MM.1S (cell line): ENCODE data around the gene SYNDIG1.

ENCODE experiments used
- DNase-seq: peaks from one replicate; pipeline ENCODE4 v3.0.0-alpha.2; 2015
- H2AFZ ChIP-seq: fragments of 300-600 bp; sonication (generic); 2 replicates; pipeline ENCODE4 v1.6.0; 2016; ENCODE audit warnings: antibody characterized with exemption, low read length
- H3F3A ChIP-seq: fragments of 300-600 bp; sonication (generic); 2 replicates; pipeline ENCODE4 v1.6.1; 2016; ENCODE audit warnings: mild to moderate bottlenecking, antibody characterized with exemption, low read length, moderate library complexity, mixed read lengths; ENCODE audit not compliant: insufficient read depth
- H3K27ac ChIP-seq: fragments of 300-600 bp; sonication (generic); 2 replicates; pipeline ENCODE4 v1.5.1; 2016; ENCODE audit warnings: mild to moderate bottlenecking, low read length
- H3K27me3 ChIP-seq: fragments of 300-600 bp; sonication (generic); replicated peaks from 2 replicates; pipeline ENCODE4 v1.6.0; 2016; ENCODE audit warnings: low read length; ENCODE audit not compliant: insufficient read depth
- H3K36me3 ChIP-seq: fragments of 300-600 bp; sonication (generic); replicated peaks from 2 replicates; pipeline ENCODE4 v1.6.1; 2016; ENCODE audit warnings: mild to moderate bottlenecking, low read length, mixed read lengths; ENCODE audit not compliant: insufficient read depth
- H3K4me1 ChIP-seq: fragments of 300-600 bp; sonication (generic); 2 replicates; pipeline ENCODE4 v1.6.1; 2016; ENCODE audit warnings: low read length, mixed read lengths
- H3K4me2 ChIP-seq: fragments of 300-600 bp; sonication (generic); 2 replicates; pipeline ENCODE4 v1.6.0; 2016; ENCODE audit warnings: low read depth, low read length
- H3K4me3 ChIP-seq: fragments of 300-600 bp; sonication (generic); 2 replicates; pipeline ENCODE4 v1.5.1; 2016; ENCODE audit warnings: low read length, mixed read lengths
- H3K79me2 ChIP-seq: fragments of 300-600 bp; sonication (generic); 2 replicates; pipeline ENCODE4 v1.6.1; 2016; ENCODE audit warnings: mixed run types, low read length, mixed read lengths
- H3K9ac ChIP-seq: fragments of 300-600 bp; sonication (generic); 2 replicates; pipeline ENCODE4 v1.6.1; 2016; ENCODE audit warnings: low read length, mixed read lengths
- H3K9me2 ChIP-seq: fragments of 300-600 bp; sonication (generic); replicated peaks from 2 replicates; pipeline ENCODE4 v1.6.1; 2016; ENCODE audit warnings: mild to moderate bottlenecking, low read length, mixed read lengths; ENCODE audit not compliant: insufficient read depth
- H3K9me3 ChIP-seq: fragments of 300-600 bp; sonication (generic); replicated peaks from 2 replicates; pipeline ENCODE4 v1.6.1; 2016; ENCODE audit warnings: mild to moderate bottlenecking, low read length, mixed read lengths; ENCODE audit not compliant: insufficient read depth
- H4K20me1 ChIP-seq: fragments of 300-600 bp; sonication (generic); 2 replicates; pipeline ENCODE4 v1.6.1; 2016; ENCODE audit warnings: mild to moderate bottlenecking, low read length, moderate library complexity, mixed read lengths; ENCODE audit not compliant: insufficient read depth
- CTCF ChIP-seq: fragments of 300-600 bp; sonication (generic); IDR thresholded peaks from 2 replicates; pipeline ENCODE4 v1.5.1; 2016; ENCODE audit warnings: antibody characterized with exemption, low read length, mixed read lengths
- EZH2 ChIP-seq: fragments of 300-600 bp; sonication (generic); optimal IDR thresholded peaks from 2 replicates; pipeline ENCODE3; 2017; ENCODE audit warnings: low read depth, mild to moderate bottlenecking, antibody characterized with exemption, low read length, mixed read lengths
- EZH2phosphoT487 ChIP-seq: fragments of 300-600 bp; sonication (generic); IDR thresholded peaks from 2 replicates; pipeline ENCODE4 v1.6.1; 2018; ENCODE audit warnings: antibody characterized with exemption, low read length

Gene SYNDIG1

GRCh38 chr20:24662322-24662721, 192.9 kb downstream of the SYNDIG1 start:
- H3K27ac ChIP-seq, result no peak overlapping the region
- H3K4me2 ChIP-seq, result no peak overlapping the region
- no peaks in the 10 kb centered on the region for H3K4me1 ChIP-seq
- no peaks in the 10 kb centered on the region for H3K36me3 ChIP-seq
- TF ChIP-seq EZH2phosphoT487 (no peak), EZH2 (no peak), CTCF (no peak)
- H3K9me2 ChIP-seq, result no peaks in the 10 kb centered on the region
- H3K9ac ChIP-seq, result no peak overlapping the region
- H3F3A ChIP-seq, result no peaks in the 10 kb centered on the region
- H2AFZ ChIP-seq, result no peak overlapping the region
- no peaks in the 10 kb centered on the region for H3K27me3 ChIP-seq
- DNase-seq, result no peak
- H3K9me3 ChIP-seq, result no peaks in the 10 kb centered on the region
- H4K20me1 ChIP-seq, result no peaks in the 10 kb centered on the region
- H3K79me2 ChIP-seq, result no peaks in the 10 kb centered on the region
- no peak overlapping the region for H3K4me3 ChIP-seq

GRCh38 chr20:24662752-24663365, 193.4 kb downstream of the SYNDIG1 start:
- TF ChIP-seq EZH2phosphoT487 (no peak), CTCF (no peak), EZH2 (no peak)
- Histone ChIP-seq H3K79me2 (no peaks in the 10 kb centered on the region), H3K9ac (no peak overlapping the region), H3K4me2 (no peak overlapping the region), H3K27me3 (no peaks in the 10 kb centered on the region), H3K27ac (no peak overlapping the region), H3K4me3 (no peak overlapping the region), H3K4me1 (no peaks in the 10 kb centered on the region), H3K36me3 (no peaks in the 10 kb centered on the region), H3K9me3 (no peaks in the 10 kb centered on the region), H3F3A (no peaks in the 10 kb centered on the region), H4K20me1 (no peaks in the 10 kb centered on the region), H2AFZ (no peak overlapping the region), H3K9me2 (no peaks in the 10 kb centered on the region)
- DNase-seq, result no peak

GRCh38 chr20:24663496-24663895, 194.1 kb downstream of the SYNDIG1 start:
- DNase-seq, result no peak
- Histone ChIP-seq H3K4me1 (no peaks in the 10 kb centered on the region), H3F3A (no peaks in the 10 kb centered on the region), H3K36me3 (no peaks in the 10 kb centered on the region), H3K27me3 (no peaks in the 10 kb centered on the region), H3K4me2 (no peak overlapping the region), H3K9me2 (no peaks in the 10 kb centered on the region), H3K79me2 (no peaks in the 10 kb centered on the region), H2AFZ (no peak overlapping the region), H3K27ac (no peak overlapping the region), H4K20me1 (no peaks in the 10 kb centered on the region), H3K4me3 (no peak overlapping the region), H3K9ac (no peak overlapping the region), H3K9me3 (no peaks in the 10 kb centered on the region)
- no peak for TF ChIP-seq CTCF
- TF ChIP-seq EZH2phosphoT487, result no peak
- no peak for TF ChIP-seq EZH2
